Chondrocyte (in vitro differentiated cells): ENCODE results near the gene SRRM5. TPM values are rescaled to one million over a fixed set of nuclear protein-coding genes. Genes with fewer than 3 reads are reported as not detected.
A peak's percentile ranks its signal among the peaks of the same experiment; 100 is the strongest.

Experiments
- DNase-seq: peaks from one replicate; pipeline ENCODE4 v3.0.0; 2021; ENCODE audit warnings: mixed read lengths, low spot score
- H3K27ac Mint-ChIP-seq: one replicate; pipeline ENCODE4 v1.8.0; 2021; ENCODE audit warnings: mild to moderate bottlenecking, moderate library complexity, mixed read lengths; ENCODE audit not compliant: unreplicated experiment
- H3K27me3 Mint-ChIP-seq: 2 replicates; pipeline ENCODE4 v1.8.0; 2021; ENCODE audit warnings: low read depth, mixed read lengths
- H3K36me3 Mint-ChIP-seq: 2 replicates; pipeline ENCODE4 v1.8.0; 2021; ENCODE audit warnings: low read depth, mixed read lengths
- H3K4me1 Mint-ChIP-seq: 2 replicates; pipeline ENCODE4 v1.8.0; 2021; ENCODE audit warnings: low read depth, mild to moderate bottlenecking, mixed read lengths
- H3K4me3 Mint-ChIP-seq: one replicate; pipeline ENCODE4 v1.8.0; 2021; ENCODE audit warnings: mild to moderate bottlenecking, moderate library complexity, mixed read lengths; ENCODE audit not compliant: unreplicated experiment
- H3K9me3 Mint-ChIP-seq: 2 replicates; pipeline ENCODE4 v1.8.0; 2021; ENCODE audit warnings: low read depth, mixed read lengths
- long read RNA-seq: library from polyadenylated mRNA; stranded (forward); transcript quantifications from one replicate; pipeline ENCODE4 v2.0.0, GENCODE V29; 2021
- total RNA-seq: library from RNA; stranded (reverse); gene quantifications from 3 replicates; pipeline ENCODE4 v1.2.1, GENCODE V29; 2021
- TF ChIP-seq, protein P1 (sequence below): fragments of 200-600 bp; sonication (generic); IDR thresholded peaks from 2 replicates; pipeline ENCODE4 v1.5.0; 2021; ENCODE audit warnings: antibody characterized with exemption, mild to moderate bottlenecking, moderate library complexity

The SRRM5 gene, protein sequence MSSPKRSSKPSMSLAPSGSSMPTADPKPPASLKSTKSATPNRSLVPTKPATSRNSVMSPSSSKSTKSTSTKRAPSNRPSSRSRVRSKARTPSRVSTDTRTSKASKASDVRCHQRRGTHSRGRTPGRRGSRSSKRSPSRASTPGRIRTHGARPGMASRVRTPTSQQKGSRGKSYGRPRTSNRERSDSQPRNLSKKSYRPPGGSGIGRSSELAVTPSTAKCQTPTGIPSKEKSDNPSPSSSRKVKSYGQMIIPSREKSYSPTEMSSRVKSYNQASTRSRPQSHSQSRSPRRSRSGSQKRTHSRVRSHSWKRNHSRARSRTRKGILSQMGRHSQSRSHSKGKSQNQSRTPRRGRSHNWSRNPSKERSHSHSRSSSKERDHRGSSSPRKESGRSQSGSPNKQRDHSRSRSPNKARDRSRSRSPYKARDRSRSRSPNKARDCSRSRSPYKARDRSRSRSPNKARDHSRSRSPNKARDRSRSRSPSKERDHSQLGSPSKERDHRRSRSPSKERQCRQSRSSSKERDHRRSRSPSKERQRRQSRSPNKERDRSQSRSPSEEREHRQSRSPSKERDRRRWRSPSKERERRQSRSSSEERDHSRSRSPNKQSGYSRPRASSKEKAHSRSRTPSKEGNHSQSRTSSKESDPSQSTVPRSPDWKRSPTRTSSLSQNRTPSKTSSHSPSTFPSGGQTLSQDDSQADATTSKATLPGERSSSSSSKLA
- total RNA-seq, result 0.12 to 0.27 TPM in 2 of 3 replicates, not detected in the other
- long read RNA-seq, result 0 reads

DNA sequence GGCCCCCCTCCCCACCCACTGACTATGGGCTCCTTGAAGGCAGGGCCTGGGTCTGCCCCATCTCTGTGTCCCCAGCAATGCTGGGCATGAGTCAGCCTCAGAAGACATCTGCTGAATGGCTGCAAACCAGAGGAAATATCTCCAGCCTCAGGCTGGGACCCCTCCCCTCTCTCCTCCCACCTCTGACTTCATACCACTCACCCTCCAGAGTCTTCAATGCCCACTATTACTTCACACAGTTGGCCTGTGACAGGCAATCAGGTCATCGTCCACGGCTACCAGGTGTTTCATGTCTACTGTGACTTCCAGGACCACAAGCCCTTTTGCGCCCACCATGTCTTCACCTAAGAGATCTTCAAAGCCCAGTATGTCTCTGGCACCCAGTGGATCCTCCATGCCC lies at the start of gene SRRM5:
Gene SRRM5 (plus strand): TSS at position 301 of the 400 bp plus-strand sequence. CDS start 34 bp downstream, at position 335.
- Mint-ChIP-seq H3K27me3 (no peaks in the 10 kb centered on the region), H3K4me1 (peaks cover 12% of the 10 kb centered on the region), H3K4me3 (no peak within 1 kb of the TSS), H3K9me3 (no peaks in the 10 kb centered on the region), H3K36me3 (peaks cover 24% of the 10 kb centered on the region), H3K27ac (peak within 1 kb of the TSS; percentile 81)
- DNase-seq, result no peak
- TF ChIP-seq, protein P1, sequence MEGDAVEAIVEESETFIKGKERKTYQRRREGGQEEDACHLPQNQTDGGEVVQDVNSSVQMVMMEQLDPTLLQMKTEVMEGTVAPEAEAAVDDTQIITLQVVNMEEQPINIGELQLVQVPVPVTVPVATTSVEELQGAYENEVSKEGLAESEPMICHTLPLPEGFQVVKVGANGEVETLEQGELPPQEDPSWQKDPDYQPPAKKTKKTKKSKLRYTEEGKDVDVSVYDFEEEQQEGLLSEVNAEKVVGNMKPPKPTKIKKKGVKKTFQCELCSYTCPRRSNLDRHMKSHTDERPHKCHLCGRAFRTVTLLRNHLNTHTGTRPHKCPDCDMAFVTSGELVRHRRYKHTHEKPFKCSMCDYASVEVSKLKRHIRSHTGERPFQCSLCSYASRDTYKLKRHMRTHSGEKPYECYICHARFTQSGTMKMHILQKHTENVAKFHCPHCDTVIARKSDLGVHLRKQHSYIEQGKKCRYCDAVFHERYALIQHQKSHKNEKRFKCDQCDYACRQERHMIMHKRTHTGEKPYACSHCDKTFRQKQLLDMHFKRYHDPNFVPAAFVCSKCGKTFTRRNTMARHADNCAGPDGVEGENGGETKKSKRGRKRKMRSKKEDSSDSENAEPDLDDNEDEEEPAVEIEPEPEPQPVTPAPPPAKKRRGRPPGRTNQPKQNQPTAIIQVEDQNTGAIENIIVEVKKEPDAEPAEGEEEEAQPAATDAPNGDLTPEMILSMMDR, result no peak

GRCh38 chr19:43562226-43562697 lies 49.6 kb upstream of the SRRM5 start:
- H3K4me1 Mint-ChIP-seq, result peaks cover 17% of the 10 kb centered on the region
- H3K9me3 Mint-ChIP-seq, result no peaks in the 10 kb centered on the region
- no peaks in the 10 kb centered on the region for H3K27me3 Mint-ChIP-seq
- TF ChIP-seq, protein P1, result no peak
- no peak overlapping the region for H3K4me3 Mint-ChIP-seq
- H3K36me3 Mint-ChIP-seq, result peaks cover 11% of the 10 kb centered on the region
- H3K27ac Mint-ChIP-seq, result peak overlapping the region; percentile 87
- peak; percentile 32 for DNase-seq

DNA sequence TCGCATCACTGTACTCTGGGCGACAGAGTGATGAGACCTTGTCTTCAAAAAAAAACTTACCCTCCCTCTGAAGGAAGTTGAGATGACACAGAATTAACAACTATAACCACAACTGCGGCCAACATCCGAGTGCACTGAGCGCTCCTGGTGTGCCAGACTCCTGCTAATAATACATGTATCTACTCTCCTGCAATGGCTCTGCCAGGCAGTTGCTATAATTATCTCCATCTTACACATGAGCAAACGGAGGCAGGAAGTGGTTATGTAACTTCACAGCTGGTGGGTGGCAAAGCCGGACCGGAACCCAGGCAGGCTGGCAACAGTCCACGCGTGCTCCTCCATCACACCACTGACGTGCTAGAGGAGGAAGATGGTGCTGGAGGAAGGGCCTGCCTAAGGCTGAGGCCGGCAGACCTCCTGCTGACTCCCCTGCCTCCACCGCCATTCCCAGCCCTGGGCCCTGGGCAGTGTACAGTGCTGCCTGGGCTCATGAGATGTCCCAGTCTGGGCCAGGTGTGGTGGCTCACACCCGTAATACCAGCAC lies 49.1 kb upstream of the SRRM5 start:
- peaks cover 17% of the 10 kb centered on the region for H3K4me1 Mint-ChIP-seq
- no peak overlapping the region for H3K4me3 Mint-ChIP-seq
- H3K27me3 Mint-ChIP-seq, result no peaks in the 10 kb centered on the region
- H3K36me3 Mint-ChIP-seq, result peaks cover 11% of the 10 kb centered on the region
- no peaks in the 10 kb centered on the region for H3K9me3 Mint-ChIP-seq
- TF ChIP-seq, protein P1, result no peak
- peak overlapping the region; percentile 87 for H3K27ac Mint-ChIP-seq
- DNase-seq, result peak; percentile 86

DNA sequence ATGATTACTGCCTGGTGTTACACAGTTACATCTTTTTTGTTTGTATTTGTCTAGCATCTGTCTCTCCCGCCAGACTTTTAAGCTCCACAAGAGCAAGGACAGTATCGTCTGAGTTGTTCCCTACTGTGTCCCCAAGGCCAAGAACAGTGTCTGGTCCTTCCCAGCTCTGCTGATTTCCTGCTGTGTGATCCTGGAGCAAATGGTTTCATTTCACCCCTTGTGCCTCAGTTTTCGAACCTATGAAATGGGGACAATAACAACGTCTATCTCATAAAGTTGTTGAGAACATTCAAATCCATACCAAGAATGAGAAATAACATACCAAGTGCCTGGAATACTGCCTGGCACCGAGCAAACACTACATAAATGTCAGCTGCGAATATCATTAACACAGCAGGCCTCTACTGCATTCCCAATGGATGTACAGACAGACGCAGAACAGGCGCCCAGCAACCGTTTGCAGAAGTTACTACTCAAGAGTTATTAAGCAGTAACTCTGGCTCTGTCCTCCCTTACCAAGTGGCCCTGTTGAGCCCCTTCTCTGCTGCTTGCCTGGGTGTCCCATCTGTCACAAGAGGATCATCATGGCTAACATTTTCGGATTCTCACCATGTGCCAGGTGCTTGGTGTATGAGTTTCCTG lies 48.0 kb upstream of the SRRM5 start:
- Mint-ChIP-seq H3K27ac (peak overlapping the region; percentile 76), H3K9me3 (no peaks in the 10 kb centered on the region), H3K36me3 (peaks cover 11% of the 10 kb centered on the region), H3K4me3 (no peak overlapping the region), H3K4me1 (peaks cover 17% of the 10 kb centered on the region), H3K27me3 (no peaks in the 10 kb centered on the region)
- DNase-seq, result no peak
- TF ChIP-seq, protein P1, result no peak

GRCh38 chr19:43564800-43565199 lies 47.1 kb upstream of the SRRM5 start:
- Mint-ChIP-seq H3K9me3 (no peaks in the 10 kb centered on the region), H3K4me1 (peaks cover 17% of the 10 kb centered on the region), H3K27ac (no peak overlapping the region), H3K36me3 (peaks cover 9% of the 10 kb centered on the region), H3K4me3 (no peak overlapping the region), H3K27me3 (no peaks in the 10 kb centered on the region)
- TF ChIP-seq, protein P1, result no peak
- DNase-seq, result no peak
